Endometrial microvascular endothelial cells (primary cell): ENCODE results near the gene CCDC38. TPM values are rescaled to one million over a fixed set of nuclear protein-coding genes. Genes with fewer than 3 reads are reported as not detected.

Experiments
- in situ Hi-C: cut with HindIII; loops from 2 replicates; pipeline ENCODE4 v1.10.0; 2017; ENCODE audit warnings: low sequenced_read_pairs, low pct_unique_long_range_greater_than_20kb; ENCODE audit errors: inconsistent ontology term
- total RNA-seq: library from RNA; depleted of rRNA; stranded (reverse); fragments of >200 nt; gene quantifications from one replicate; pipeline ENCODE4 v1.2.3, GENCODE V29; 2015; ENCODE audit errors: inconsistent ontology term

Gene CCDC38
- total RNA-seq, 1 donor from 2014 or later: not detected

- in situ Hi-C loops: no loop called here
Observed at GRCh38 chr12:95908573-95908972, 33.8 kb downstream of the CCDC38 start.

- in situ Hi-C loops: no loop called here
Observed at GRCh38 chr12:95898081-95898480, 44.3 kb downstream of the CCDC38 start.

GRCh38 chr12:95896846-95897245, 45.6 kb downstream of the CCDC38 start:
- in situ Hi-C loops: no loop called here

- in situ Hi-C loops: no loop called here
Observed at GRCh38 chr12:95890958-95891357, 51.5 kb downstream of the CCDC38 start.

GRCh38 chr12:95887311-95887710, 55.1 kb downstream of the CCDC38 start:
- in situ Hi-C loops: no loop called here

- in situ Hi-C loops: no loop called here
Observed at GRCh38 chr12:95884998-95885397, 57.4 kb downstream of the CCDC38 start.

GRCh38 chr12:95882873-95883272, 59.5 kb downstream of the CCDC38 start:
- in situ Hi-C loops: no loop called here

GRCh38 chr12:95882080-95882479, 60.3 kb downstream of the CCDC38 start:
- in situ Hi-C loops: no loop called here

- in situ Hi-C loops: no loop called here
Observed at GRCh38 chr12:95881331-95881955, 61.0 kb downstream of the CCDC38 start.

GRCh38 chr12:95880895-95881294, 61.5 kb downstream of the CCDC38 start:
- in situ Hi-C loops: no loop called here

GRCh38 chr12:95877622-95878021, 64.8 kb downstream of the CCDC38 start:
- in situ Hi-C loops: no loop called here

- in situ Hi-C loops: no loop called here
Observed at GRCh38 chr12:95874452-95874851, 68.0 kb downstream of the CCDC38 start.

- in situ Hi-C loops: no loop called here
Observed at GRCh38 chr12:95870897-95871296, 71.5 kb downstream of the CCDC38 start.

GRCh38 chr12:95863337-95863736, 79.1 kb downstream of the CCDC38 start:
- in situ Hi-C loops: no loop called here

- in situ Hi-C loops: no loop called here
Observed at GRCh38 chr12:95862038-95862437, 80.4 kb downstream of the CCDC38 start.

GRCh38 chr12:95859947-95860850, 82.2 kb downstream of the CCDC38 start:
- in situ Hi-C loops: no loop called here

- in situ Hi-C loops: no loop called here
Observed at GRCh38 chr12:95859344-95859816, 83.0 kb downstream of the CCDC38 start.

GRCh38 chr12:95858451-95859343, 83.7 kb downstream of the CCDC38 start, which contains the start of gene SNRPF:
TSS of gene SNRPF (plus strand) at chr12:95858952. CDS start at chr12:95859074, 122 bp downstream.
- in situ Hi-C loops: no loop called here

GRCh38 chr12:95857799-95858198, 84.6 kb downstream of the CCDC38 start:
- in situ Hi-C loops: no loop called here
